ENCODE measurements around the gene JPH4. TPM values are rescaled to one million over a fixed set of nuclear protein-coding genes. Genes with fewer than 3 reads are reported as not detected.

Gene JPH4
- total RNA-seq, 1 experiment from 2014 or later: 6.8 TPM

GRCh38 chr14:23601424-23601823, 22.8 kb upstream of the JPH4 start:
- Histone ChIP-seq H3K14ac (ENCODE audit: insufficient read depth, low read length) (no peak overlapping the region), H4K8ac (replicated peaks; ENCODE audit: insufficient read length, low read depth, low read length) (no peak overlapping the region), H3K27ac (ENCODE audit: insufficient read length, low read depth, low read length) (no peak overlapping the region), H3K79me2 (ENCODE audit: insufficient read depth, low read length) (no peaks in the 10 kb centered on the region), H2BK20ac (ENCODE audit: low read depth, low read length, poor library complexity, severe bottlenecking) (no peak overlapping the region), H3K23ac (ENCODE audit: insufficient read length, low read depth, low read length) (no peak overlapping the region), H2BK5ac (ENCODE audit: insufficient read length, low read length) (no peak overlapping the region), H3K18ac (ENCODE audit: insufficient read length, low read depth, low read length) (no peak overlapping the region), H3K27me3 (ENCODE audit: insufficient read depth, low read length) (no peaks in the 10 kb centered on the region), H3K4me1 (ENCODE audit: insufficient read depth, low read length) (no peaks in the 10 kb centered on the region), H4K91ac (ENCODE audit: insufficient read length, low read depth, low read length) (no peak overlapping the region), H3T11ph (ENCODE audit: low read length) (no peak overlapping the region), H4K20me1 (ENCODE audit: control insufficient read depth, insufficient read depth, insufficient read length) (no peaks in the 10 kb centered on the region), H3K4me2 (ENCODE audit: insufficient read depth, insufficient read length, low read length) (no peak overlapping the region), H2AK5ac (ENCODE audit: insufficient read length, low read length) (no peak overlapping the region), H3K9ac (ENCODE audit: extremely low read depth, insufficient read length, low read length) (no peak overlapping the region), H3K56ac (ENCODE audit: insufficient read length, low read depth, low read length) (no peak overlapping the region), H2AFZ (ENCODE audit: low read length) (no peak overlapping the region), H2BK15ac (ENCODE audit: low read depth, low read length) (no peak overlapping the region), H3K79me1 (ENCODE audit: insufficient read depth, low read depth, low read length, poor library complexity, severe bottlenecking) (no peaks in the 10 kb centered on the region), H3K4ac (ENCODE audit: low read depth, low read length) (no peak overlapping the region), H3K23me2 (ENCODE audit: insufficient read length, low read depth, low read length, poor library complexity, severe bottlenecking) (no peaks in the 10 kb centered on the region), H3K9me3 (ENCODE audit: control insufficient read depth, low read depth, low read length) (no peaks in the 10 kb centered on the region), H4K5ac (ENCODE audit: insufficient read length, low read depth, low read length) (no peak overlapping the region), H2BK12ac (ENCODE audit: insufficient read length, low read depth, low read length) (no peak overlapping the region), H2BK120ac (ENCODE audit: low read depth, low read length, poor library complexity, severe bottlenecking) (no peak overlapping the region)
- Mint-ChIP-seq H3K27ac (no peak overlapping the region), H3K27me3 (ENCODE audit: low read depth) (peaks cover 3% of the 10 kb centered on the region), H3K4me1 (no peaks in the 10 kb centered on the region), H3K4me3 (no peak overlapping the region), H3K36me3 (ENCODE audit: insufficient read depth in 1 of 3, low read depth in 3 of 3) (no peaks in the 10 kb centered on the region), H3K9me3 (peaks cover 2 to 23% of the 10 kb centered on the region in 2 experiments; a peak in 1 of 5 replicates)
- DNase-seq: no peak
- no peak for TF ChIP-seq CTCF (conservative IDR thresholded peaks at IDR 0.05)

Measured in H9 (cell line).